ENCODE measurements around the gene SMIM35. TPM values are rescaled to one million over a fixed set of nuclear protein-coding genes. Genes with fewer than 3 reads are reported as not detected.

Gene SMIM35
- total RNA-seq, 4 donors from 2014 or later = not detected

DNA sequence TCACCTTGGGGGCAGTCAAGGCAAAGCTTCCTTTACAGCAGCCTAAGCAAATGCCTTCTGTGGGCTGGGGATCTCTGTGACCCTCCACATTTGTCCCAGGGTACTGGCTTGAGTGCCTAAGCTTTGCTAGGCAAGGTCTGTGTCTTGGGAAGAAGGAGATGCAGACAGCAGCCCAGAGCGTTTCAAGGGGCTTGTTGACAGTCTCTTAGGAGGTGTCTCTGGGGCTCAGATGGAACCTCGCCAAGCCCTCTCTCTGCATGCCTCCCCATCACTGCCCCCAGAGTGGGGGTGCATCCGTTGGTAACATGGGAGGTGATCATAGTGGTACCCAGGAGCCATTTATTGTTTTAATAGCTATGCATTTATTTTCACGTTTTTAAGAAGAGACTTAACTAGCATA, 39.0 kb downstream of the SMIM35 start:
- no peak for DNase-seq
- WGBS, 2 donors (ENCODE audit: low coverage in 1 of 2) = 81 to 100% methylated on average over 1 to 4 of the region's 4 CpGs
- Histone ChIP-seq H3K4me3 (no peak overlapping the region), H3K36me3 (no peaks in the 10 kb centered on the region), H3K9me3 (no peaks in the 10 kb centered on the region), H3K27me3 (no peaks in the 10 kb centered on the region), H3K27ac (no peak overlapping the region), H3K4me1 (peaks cover 0 to 3% (median 0%) of the 10 kb centered on the region in 4 donors)
- no peak for TF ChIP-seq POLR2A (IDR thresholded peaks at IDR 0.05)
- no peak for TF ChIP-seq EP300 (IDR thresholded peaks at IDR 0.05; ENCODE audit: low read depth)
- TF ChIP-seq, protein P1, sequence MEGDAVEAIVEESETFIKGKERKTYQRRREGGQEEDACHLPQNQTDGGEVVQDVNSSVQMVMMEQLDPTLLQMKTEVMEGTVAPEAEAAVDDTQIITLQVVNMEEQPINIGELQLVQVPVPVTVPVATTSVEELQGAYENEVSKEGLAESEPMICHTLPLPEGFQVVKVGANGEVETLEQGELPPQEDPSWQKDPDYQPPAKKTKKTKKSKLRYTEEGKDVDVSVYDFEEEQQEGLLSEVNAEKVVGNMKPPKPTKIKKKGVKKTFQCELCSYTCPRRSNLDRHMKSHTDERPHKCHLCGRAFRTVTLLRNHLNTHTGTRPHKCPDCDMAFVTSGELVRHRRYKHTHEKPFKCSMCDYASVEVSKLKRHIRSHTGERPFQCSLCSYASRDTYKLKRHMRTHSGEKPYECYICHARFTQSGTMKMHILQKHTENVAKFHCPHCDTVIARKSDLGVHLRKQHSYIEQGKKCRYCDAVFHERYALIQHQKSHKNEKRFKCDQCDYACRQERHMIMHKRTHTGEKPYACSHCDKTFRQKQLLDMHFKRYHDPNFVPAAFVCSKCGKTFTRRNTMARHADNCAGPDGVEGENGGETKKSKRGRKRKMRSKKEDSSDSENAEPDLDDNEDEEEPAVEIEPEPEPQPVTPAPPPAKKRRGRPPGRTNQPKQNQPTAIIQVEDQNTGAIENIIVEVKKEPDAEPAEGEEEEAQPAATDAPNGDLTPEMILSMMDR (IDR thresholded peaks at IDR 0.05) = no peak
- TF ChIP-seq POLR2AphosphoS5 (IDR thresholded peaks at IDR 0.05) = no peak
- in situ Hi-C loops (cut with MboI; ENCODE audit: low pct_ligation_motif_present in 1 of 4, low pct_unique_long_range_greater_than_20kb in 1 of 4, low sequenced_read_pairs in 3 of 4) = loop anchor here in 1 of 4 donors (5.0 to 25.0 kb wide), 2 partner anchors 100 to 610 kb away; no protein-coding TSS in a partner anchor
- intact Hi-C loops (cut with DNase I; ENCODE audit: low total_unique reads) = no loop called here

DNA sequence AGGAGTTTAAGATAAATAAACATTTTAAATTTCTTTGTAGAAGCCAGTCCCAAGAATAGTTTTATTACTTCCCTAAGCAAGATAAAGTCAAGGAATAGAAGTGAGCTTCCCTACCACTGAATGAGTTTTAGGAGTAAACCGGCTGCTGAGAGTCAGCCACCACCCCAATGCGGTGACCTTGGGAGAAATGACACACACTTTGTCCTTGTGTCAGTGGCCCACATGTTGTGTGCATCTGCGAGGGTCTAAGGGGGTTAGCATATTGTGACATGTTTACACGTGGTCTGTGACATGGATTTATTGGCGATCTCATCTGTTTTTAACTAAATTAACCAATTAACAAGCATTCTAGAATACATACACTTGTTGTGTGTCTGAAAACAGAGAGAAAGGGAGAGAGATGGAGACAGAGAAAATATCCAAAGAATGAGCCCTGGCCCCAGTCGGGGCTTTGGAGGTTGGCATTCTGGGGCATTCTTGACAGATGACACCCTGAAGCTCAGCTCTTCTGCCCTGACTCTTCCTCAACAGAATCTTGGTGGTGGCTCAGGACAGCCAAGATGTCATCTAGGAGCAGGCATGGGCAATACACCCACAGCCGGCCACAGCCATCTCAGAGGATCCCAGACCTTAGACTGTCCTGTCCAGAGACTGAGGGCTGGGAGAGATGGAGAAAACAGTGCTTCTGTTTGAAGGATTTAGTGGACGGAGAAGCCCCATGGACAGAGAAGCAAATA, 39.6 kb downstream of the SMIM35 start:
- TF ChIP-seq POLR2AphosphoS5 (IDR thresholded peaks at IDR 0.05) (no peak), POLR2A (IDR thresholded peaks at IDR 0.05) (no peak), EP300 (IDR thresholded peaks at IDR 0.05; ENCODE audit: low read depth) (no peak)
- TF ChIP-seq, protein P1 (IDR thresholded peaks at IDR 0.05) = no peak
- no peak for DNase-seq
- Histone ChIP-seq H3K27me3 (no peaks in the 10 kb centered on the region), H3K9me3 (no peaks in the 10 kb centered on the region), H3K36me3 (no peaks in the 10 kb centered on the region), H3K27ac (no peak overlapping the region), H3K4me1 (no peaks in the 10 kb centered on the region), H3K4me3 (no peak overlapping the region)
- intact Hi-C loops (cut with DNase I; ENCODE audit: low total_unique reads) (no loop called here), in situ Hi-C loops (cut with MboI; ENCODE audit: low pct_ligation_motif_present in 1 of 4, low pct_unique_long_range_greater_than_20kb in 1 of 4, low sequenced_read_pairs in 3 of 4) (loop anchor here in 1 of 4 donors (5.0 to 25.0 kb wide), 2 partner anchors 100 to 610 kb away; no protein-coding TSS in a partner anchor)
- WGBS, 2 donors (ENCODE audit: low coverage in 1 of 2) = 50 to 78% methylated on average over 2 to 8 of the region's 8 CpGs

DNA sequence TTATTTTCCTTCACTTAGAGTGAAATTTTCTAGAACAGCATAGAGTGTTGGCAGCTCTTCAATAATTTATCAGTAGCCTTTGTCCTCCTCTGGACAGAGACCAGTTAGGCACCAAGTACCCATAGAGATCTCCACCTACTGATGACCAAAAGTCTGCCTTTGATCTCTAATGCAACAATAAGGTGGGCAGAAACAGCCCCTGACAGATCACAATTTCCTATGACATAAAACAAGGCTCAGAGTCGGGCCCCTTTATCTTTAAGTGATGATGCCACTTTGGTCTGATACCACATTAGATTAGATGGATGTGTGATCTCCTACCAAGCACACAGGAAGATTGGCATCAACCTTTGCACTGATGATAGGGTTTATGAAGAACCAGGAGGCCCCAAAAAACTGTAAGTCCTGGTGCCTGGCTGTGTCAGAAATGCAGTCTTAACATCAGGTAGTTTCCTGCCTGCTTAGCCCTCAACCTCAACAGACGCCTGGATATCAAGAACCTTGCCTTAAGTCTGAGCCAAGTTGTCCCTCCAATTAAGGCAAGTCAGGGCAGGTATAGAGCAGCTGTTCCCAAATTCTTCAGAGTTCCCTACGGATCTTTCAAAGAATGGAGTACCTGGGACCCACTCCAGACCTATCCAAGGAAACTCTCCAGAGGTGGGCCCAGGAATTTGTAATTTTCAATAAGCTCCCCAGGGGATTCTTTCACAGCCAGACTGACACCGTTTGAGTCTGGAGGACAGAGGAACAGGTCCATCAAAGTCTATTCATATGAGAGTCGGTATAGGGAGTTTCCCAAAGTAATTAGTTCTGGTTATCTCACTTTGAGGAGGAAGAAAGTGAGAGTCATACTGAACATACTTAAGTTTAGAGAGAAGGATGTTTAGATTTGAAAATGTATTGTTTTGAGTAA, 40.5 kb downstream of the SMIM35 start:
- no peak overlapping the region for H3K4me3 ChIP-seq
- H3K27ac ChIP-seq = no peak overlapping the region
- no peak for DNase-seq
- in situ Hi-C loops (cut with MboI; ENCODE audit: low pct_ligation_motif_present in 1 of 4, low pct_unique_long_range_greater_than_20kb in 1 of 4, low sequenced_read_pairs in 3 of 4) (loop anchor here in 1 of 4 donors (5.0 to 25.0 kb wide), 2 partner anchors 99 to 609 kb away; no protein-coding TSS in a partner anchor), intact Hi-C loops (cut with DNase I; ENCODE audit: low total_unique reads) (no loop called here)
- WGBS, 2 donors (ENCODE audit: low coverage in 1 of 2) = 42 to 45% methylated on average over 2 to 5 of the region's 5 CpGs
- TF ChIP-seq EP300 (IDR thresholded peaks at IDR 0.05; ENCODE audit: low read depth) (no peak), POLR2AphosphoS5 (IDR thresholded peaks at IDR 0.05) (no peak)
- TF ChIP-seq, protein P1 (IDR thresholded peaks at IDR 0.05) = no peak
- no peaks in the 10 kb centered on the region for H3K27me3 ChIP-seq
- H3K4me1 ChIP-seq = no peaks in the 10 kb centered on the region
- no peaks in the 10 kb centered on the region for H3K36me3 ChIP-seq
- no peaks in the 10 kb centered on the region for H3K9me3 ChIP-seq

DNA sequence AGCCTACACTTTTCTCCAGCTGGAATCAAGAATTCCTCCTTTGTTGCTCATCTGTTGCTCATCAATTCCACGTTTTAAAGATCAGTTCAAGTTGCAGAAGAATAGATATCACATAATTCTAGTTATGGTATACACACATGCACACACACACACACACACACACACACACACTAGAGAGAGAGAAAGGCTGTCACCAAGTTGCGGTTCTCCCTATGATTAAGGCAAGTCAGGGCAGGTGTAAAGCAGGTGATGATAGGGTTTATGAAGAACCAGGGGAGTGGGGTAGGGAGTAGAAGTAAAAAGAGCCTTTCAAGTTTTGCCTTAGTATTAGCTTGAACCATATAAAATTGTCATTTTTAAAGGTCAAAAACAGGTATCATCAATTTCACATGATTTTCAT, 41.6 kb downstream of the SMIM35 start:
- WGBS, 2 donors (ENCODE audit: low coverage in 1 of 2) = 71 to 80% methylated on average over 2 of the region's 2 CpGs
- intact Hi-C loops (cut with DNase I; ENCODE audit: low total_unique reads) = no loop called here
- no peaks in the 10 kb centered on the region for H3K9me3 ChIP-seq
- in situ Hi-C loops (cut with MboI; ENCODE audit: low pct_ligation_motif_present in 1 of 4, low pct_unique_long_range_greater_than_20kb in 1 of 4, low sequenced_read_pairs in 3 of 4) = loop anchor here in 1 of 4 donors (5.0 to 25.0 kb wide), 2 partner anchors 98 to 608 kb away; no protein-coding TSS in a partner anchor
- no peaks in the 10 kb centered on the region for H3K4me1 ChIP-seq
- H3K4me3 ChIP-seq = no peak overlapping the region
- no peak for DNase-seq
- no peaks in the 10 kb centered on the region for H3K27me3 ChIP-seq
- H3K27ac ChIP-seq = no peak overlapping the region
- H3K36me3 ChIP-seq = no peaks in the 10 kb centered on the region
- TF ChIP-seq, protein P1 (IDR thresholded peaks at IDR 0.05) = no peak
- no peak for TF ChIP-seq POLR2A (IDR thresholded peaks at IDR 0.05)
- no peak for TF ChIP-seq POLR2AphosphoS5 (IDR thresholded peaks at IDR 0.05)
- TF ChIP-seq EP300 (IDR thresholded peaks at IDR 0.05; ENCODE audit: low read depth) = no peak

All from transverse colon (tissue), 4 donors.